ENCODE results near the gene PAPLN.
A peak's percentile ranks its signal among the peaks of the same experiment; 100 is the strongest.

The PAPLN gene

GRCh38 chr14:73231981-73232851, 5.1 kb upstream of the PAPLN start:
- peak; percentile 83 for DNase-seq

- DNase-seq = peak; percentile 54
Measured at GRCh38 chr14:73232984-73233383, 4.3 kb upstream of the PAPLN start.

GRCh38 chr14:73233564-73233963, 3.7 kb upstream of the PAPLN start:
- DNase-seq = peak; percentile 42

- DNase-seq = no peak
Measured at GRCh38 chr14:73234029-73234428, 3.3 kb upstream of the PAPLN start.

- peak; percentile 43 for DNase-seq
Measured at GRCh38 chr14:73234586-73235394, 2.5 kb upstream of the PAPLN start.

GRCh38 chr14:73235531-73236155, 1.7 kb upstream of the PAPLN start:
- DNase-seq = peak; percentile 51

GRCh38 chr14:73236157-73236556, 1.1 kb upstream of the PAPLN start:
- DNase-seq = no peak

GRCh38 chr14:73236752-73237218, 521 bp upstream of the PAPLN start:
- DNase-seq = no peak

- peak; percentile 63 for DNase-seq
Measured at GRCh38 chr14:73237786-73238423, 599 bp downstream of the PAPLN start.

GRCh38 chr14:73238424-73238852, 1.1 kb downstream of the PAPLN start:
- peak; percentile 68 for DNase-seq

- DNase-seq = no peak
Measured at GRCh38 chr14:73238941-73239340, 1.6 kb downstream of the PAPLN start.

- peak; percentile 60 for DNase-seq
Measured at GRCh38 chr14:73239393-73240241, 2.3 kb downstream of the PAPLN start.

- DNase-seq = no peak
Measured at GRCh38 chr14:73240816-73241480, 3.6 kb downstream of the PAPLN start.

GRCh38 chr14:73241481-73242165, 4.3 kb downstream of the PAPLN start:
- peak; percentile 70 for DNase-seq

- DNase-seq = no peak
Measured at GRCh38 chr14:73242357-73242901, 5.1 kb downstream of the PAPLN start.

- DNase-seq = no peak
Measured at GRCh38 chr14:73243341-73243740, 6.0 kb downstream of the PAPLN start.

GRCh38 chr14:73243748-73244147, 6.4 kb downstream of the PAPLN start:
- DNase-seq = no peak

- peak; percentile 37 for DNase-seq
Measured at GRCh38 chr14:73244541-73245290, 7.4 kb downstream of the PAPLN start.

All from islet precursor cell (in vitro differentiated cells).